HepG2 (cell line): ENCODE data around the gene HSF4. TPM values are rescaled to one million over a fixed set of nuclear protein-coding genes. Genes with fewer than 3 reads are reported as not detected.

Experiments
- ATF6 ChIP-seq: sonication (generic); formaldehyde crosslinking; conservative IDR thresholded peaks from 2 replicates; pipeline ENCODE4 v1.4.0; 2020; ENCODE audit warnings: missing genetic modification reagents
- GLMP ChIP-seq: sonication (generic); formaldehyde crosslinking; IDR thresholded peaks from 2 replicates; pipeline ENCODE4 v1.9.0; 2021; ENCODE audit warnings: missing genetic modification reagents, mild to moderate bottlenecking, borderline replicate concordance
- GPN1 ChIP-seq: sonication (generic); formaldehyde crosslinking; IDR thresholded peaks from 2 replicates; pipeline ENCODE4 v1.5.1; 2020; ENCODE audit warnings: missing genetic modification reagents, borderline replicate concordance
- GTF2F1 ChIP-seq: fragments of 150-350 bp; IDR thresholded peaks from 2 replicates; pipeline ENCODE4 v1.6.1; 2014; ENCODE audit warnings: low read length
- KLF13 ChIP-seq: sonication (generic); formaldehyde crosslinking; IDR thresholded peaks from 2 replicates; pipeline ENCODE4 v1.4.0; 2020; ENCODE audit warnings: mild to moderate bottlenecking, missing genetic modification reagents
- MAF1 ChIP-seq: sonication (generic); formaldehyde crosslinking; IDR thresholded peaks from 2 replicates; pipeline ENCODE4 v1.5.0; 2020; ENCODE audit warnings: missing genetic modification reagents, borderline replicate concordance
- NR3C1 ChIP-seq: sonication (generic); formaldehyde crosslinking; IDR thresholded peaks from 2 replicates; pipeline ENCODE4 v1.4.0; 2020; ENCODE audit warnings: missing genetic modification reagents
- PAWR ChIP-seq: sonication (generic); formaldehyde crosslinking; IDR thresholded peaks from 2 replicates; pipeline ENCODE4 v1.4.0; 2020; ENCODE audit warnings: missing genetic modification reagents, mild to moderate bottlenecking, borderline replicate concordance
- ZBTB46 ChIP-seq: sonication (generic); formaldehyde crosslinking; IDR thresholded peaks from 2 replicates; pipeline ENCODE4 v1.4.0; 2020; ENCODE audit warnings: mild to moderate bottlenecking, missing genetic modification reagents, borderline replicate concordance
- ZKSCAN8 ChIP-seq: IDR thresholded peaks from 2 replicates; pipeline ENCODE4 v1.6.1; 2016; ENCODE audit warnings: borderline replicate concordance, missing genetic modification reagents, missing compliant biosample characterization
- ZNF280D ChIP-seq: sonication (generic); formaldehyde crosslinking; IDR thresholded peaks from 2 replicates; pipeline ENCODE4 v1.5.1; 2020; ENCODE audit warnings: mild to moderate bottlenecking, missing genetic modification reagents
- ZNF326 ChIP-seq: sonication (generic); formaldehyde crosslinking; IDR thresholded peaks from 2 replicates; pipeline ENCODE4 v1.4.0; 2020; ENCODE audit warnings: missing genetic modification reagents, borderline replicate concordance
- ZNF572 ChIP-seq: sonication (generic); formaldehyde crosslinking; IDR thresholded peaks from 2 replicates; pipeline ENCODE4 v1.5.1; 2020; ENCODE audit warnings: mild to moderate bottlenecking, missing genetic modification reagents
- ZNF609 ChIP-seq: sonication (generic); formaldehyde crosslinking; IDR thresholded peaks from 2 replicates; pipeline ENCODE4 v1.4.0; 2020; ENCODE audit warnings: mild to moderate bottlenecking, missing genetic modification reagents, borderline replicate concordance
- ZNF672 ChIP-seq: sonication (generic); formaldehyde crosslinking; IDR thresholded peaks from 2 replicates; pipeline ENCODE4 v1.8.1; 2022; ENCODE audit warnings: missing genetic modification reagents
- polyA plus RNA-seq, 8 experiments: library from polyadenylated mRNA; depleted of rRNA in 3 of 8; stranded (reverse) in 7 of 8; unstranded in 1 of 8; fragments of >200 nt; fragmentation: Illumina TruSeq in 4 of 8; extraction: Trizol in 4 of 8; gene quantifications; 2 replicates each; pipeline versions ENCODE4 v1.2.1 to v1.2.3, GENCODE V29; 2011 to 2016; ENCODE audit warnings: low read depth in 4 of 8, missing spikeins in 1 of 8, mixed read lengths in 1 of 8; ENCODE audit not compliant: insufficient read depth in 1 of 8
- total RNA-seq, 5 experiments: library from RNA; depleted of rRNA; stranded (reverse); fragments of >200 nt; fragmentation: Illumina TruSeq; extraction: Trizol; gene quantifications; 2 replicates each; pipeline ENCODE4 v1.2.3, GENCODE V29; 2016; ENCODE audit warnings: low read depth in 1 of 5

Gene HSF4
- total and polyA plus RNA-seq, 2 of the 13 experiments (the other 11 are each of a cell fraction or from before 2014, with no cell fraction given), result 3.5 to 16.9 TPM

- TF ChIP-seq GLMP (CRISPR knock-in tag), result no peak
- no peak for TF ChIP-seq ATF6
- peak; percentile 92 for TF ChIP-seq ZNF280D (CRISPR knock-in tag)
- TF ChIP-seq NR3C1 (CRISPR knock-in tag), result no peak
- TF ChIP-seq KLF13 (CRISPR knock-in tag), result peak; percentile 65; the same call in 1 of the 2 replicates
- TF ChIP-seq ZBTB46 (CRISPR knock-in tag), result no peak
- peak; percentile 67; the same call in 1 of the 2 replicates for TF ChIP-seq ZKSCAN8 (CRISPR knock-in tag)
- TF ChIP-seq GPN1, result no peak
- peak; percentile 81 for TF ChIP-seq ZNF609 (CRISPR knock-in tag)
- TF ChIP-seq ZNF572, result peak; percentile 81; the same call in 1 of the 2 replicates
- no peak for TF ChIP-seq PAWR (CRISPR knock-in tag)
- no peak for TF ChIP-seq MAF1
- no peak for TF ChIP-seq ZNF672 (CRISPR knock-in tag)
- no peak for TF ChIP-seq ZNF326 (CRISPR knock-in tag)
- no peak for TF ChIP-seq GTF2F1
Observed at GRCh38 chr16:67173808-67174705, 9.5 kb downstream of the HSF4 start (continued).
